Neural crest cell (in vitro differentiated cells): Measurements from ENCODE around the gene CALCOCO2. TPM values are rescaled to one million over a fixed set of nuclear protein-coding genes. Genes with fewer than 3 reads are reported as not detected.
A peak's percentile ranks its signal among the peaks of the same experiment; 100 is the strongest.
"Not testable (repeated sequence)": the region's sequence is repeated elsewhere in the genome, so short reads cannot be mapped to it uniquely, and the experiment has no call there.

Experiments
- DNase-seq: peaks from one replicate; pipeline ENCODE4 v3.0.0; 2021; ENCODE audit warnings: low read depth, mixed read lengths, low spot score
- H3K27ac Mint-ChIP-seq: one replicate; pipeline ENCODE4 v1.8.0; 2021; ENCODE audit warnings: mild to moderate bottlenecking, mixed read lengths; ENCODE audit not compliant: unreplicated experiment
- H3K27me3 Mint-ChIP-seq: 2 replicates; pipeline ENCODE4 v1.8.0; 2021; ENCODE audit warnings: low read depth, mild to moderate bottlenecking, mixed read lengths
- H3K36me3 Mint-ChIP-seq: 2 replicates; pipeline ENCODE4 v1.8.0; 2021; ENCODE audit warnings: low read depth, mild to moderate bottlenecking, mixed read lengths
- H3K4me1 Mint-ChIP-seq: 2 replicates; pipeline ENCODE4 v1.8.0; 2021; ENCODE audit warnings: mixed read lengths
- H3K4me3 Mint-ChIP-seq: one replicate; pipeline ENCODE4 v1.8.0; 2021; ENCODE audit warnings: mild to moderate bottlenecking, mixed read lengths
- H3K9me3 Mint-ChIP-seq: 2 replicates; pipeline ENCODE4 v1.8.0; 2021; ENCODE audit warnings: mixed read lengths
- total RNA-seq: library from RNA; stranded (reverse); gene quantifications from 2 replicates; pipeline ENCODE4 v1.2.1, GENCODE V29; 2021
- TF ChIP-seq, protein P1 (sequence below): fragments of 200-600 bp; sonication (generic); conservative IDR thresholded peaks from 2 replicates; pipeline ENCODE4 v1.5.0; 2021; ENCODE audit warnings: antibody characterized with exemption, mild to moderate bottlenecking

The CALCOCO2 gene
- total RNA-seq, 1 donor from 2014 or later: 35.7 TPM

DNA sequence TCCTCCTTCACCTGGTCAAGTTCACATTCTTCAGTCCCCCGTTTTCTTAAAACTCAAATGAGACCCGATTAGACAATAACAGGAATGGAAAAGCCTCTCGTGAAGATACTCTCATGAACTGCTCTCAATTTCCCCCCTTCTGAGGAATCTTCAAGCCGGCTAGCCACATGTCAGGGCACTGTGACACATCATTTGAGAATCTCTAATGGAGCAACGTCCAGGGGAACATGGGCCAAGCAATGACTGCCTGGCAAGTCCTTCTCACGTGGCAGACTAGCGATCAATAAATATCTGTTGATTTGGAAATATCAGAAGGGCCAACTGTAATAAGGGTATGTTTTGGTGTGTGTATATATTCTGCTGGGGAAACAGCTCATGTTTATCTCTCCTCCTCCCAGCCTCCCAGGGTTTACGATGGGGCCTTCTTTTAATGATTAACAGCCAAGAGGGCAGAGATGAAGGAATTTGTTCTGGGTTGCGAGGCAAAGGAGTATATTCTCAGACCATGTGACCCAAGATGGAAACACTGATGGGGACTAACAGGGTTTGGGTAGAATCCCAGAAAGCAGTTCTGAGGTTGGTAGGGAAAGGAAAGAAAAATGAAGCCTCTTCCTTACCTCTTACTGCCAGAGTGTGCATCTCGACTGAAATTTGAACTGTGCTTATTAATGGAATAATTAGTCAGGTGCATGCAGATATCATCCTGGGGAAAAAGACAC, 35.2 kb upstream of the CALCOCO2 start:
- peaks cover 29% of the 10 kb centered on the region for H3K27me3 Mint-ChIP-seq
- no peaks in the 10 kb centered on the region for H3K36me3 Mint-ChIP-seq
- no peaks in the 10 kb centered on the region for H3K9me3 Mint-ChIP-seq
- no peak for DNase-seq
- TF ChIP-seq, protein P1, sequence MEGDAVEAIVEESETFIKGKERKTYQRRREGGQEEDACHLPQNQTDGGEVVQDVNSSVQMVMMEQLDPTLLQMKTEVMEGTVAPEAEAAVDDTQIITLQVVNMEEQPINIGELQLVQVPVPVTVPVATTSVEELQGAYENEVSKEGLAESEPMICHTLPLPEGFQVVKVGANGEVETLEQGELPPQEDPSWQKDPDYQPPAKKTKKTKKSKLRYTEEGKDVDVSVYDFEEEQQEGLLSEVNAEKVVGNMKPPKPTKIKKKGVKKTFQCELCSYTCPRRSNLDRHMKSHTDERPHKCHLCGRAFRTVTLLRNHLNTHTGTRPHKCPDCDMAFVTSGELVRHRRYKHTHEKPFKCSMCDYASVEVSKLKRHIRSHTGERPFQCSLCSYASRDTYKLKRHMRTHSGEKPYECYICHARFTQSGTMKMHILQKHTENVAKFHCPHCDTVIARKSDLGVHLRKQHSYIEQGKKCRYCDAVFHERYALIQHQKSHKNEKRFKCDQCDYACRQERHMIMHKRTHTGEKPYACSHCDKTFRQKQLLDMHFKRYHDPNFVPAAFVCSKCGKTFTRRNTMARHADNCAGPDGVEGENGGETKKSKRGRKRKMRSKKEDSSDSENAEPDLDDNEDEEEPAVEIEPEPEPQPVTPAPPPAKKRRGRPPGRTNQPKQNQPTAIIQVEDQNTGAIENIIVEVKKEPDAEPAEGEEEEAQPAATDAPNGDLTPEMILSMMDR: no peak
- H3K4me3 Mint-ChIP-seq: no peak overlapping the region
- H3K27ac Mint-ChIP-seq: no peak overlapping the region
- peaks cover 25% of the 10 kb centered on the region for H3K4me1 Mint-ChIP-seq

DNA sequence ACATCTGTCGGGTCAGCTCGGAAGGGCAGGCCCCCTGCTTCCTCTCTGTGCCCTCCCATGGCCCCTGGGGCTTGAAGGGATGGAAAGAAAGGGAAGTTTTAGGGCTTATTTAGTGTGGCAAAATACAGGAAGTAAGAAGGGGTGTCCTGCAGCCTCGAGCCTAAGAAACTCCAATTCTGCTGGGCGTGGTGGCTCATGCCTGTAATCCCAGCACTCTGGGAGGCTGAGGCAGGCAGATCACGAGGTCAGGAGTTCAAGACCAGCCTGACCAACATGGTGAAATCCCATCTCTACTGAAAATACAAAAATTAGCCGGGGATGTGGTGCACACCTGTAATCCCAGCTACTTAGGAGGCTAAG, 34.7 kb upstream of the CALCOCO2 start:
- H3K36me3 Mint-ChIP-seq, DNase-seq, H3K4me3 Mint-ChIP-seq, H3K9me3 Mint-ChIP-seq, H3K27ac Mint-ChIP-seq: not testable (repeated sequence)
- Mint-ChIP-seq H3K4me1 (peaks cover 20% of the 10 kb centered on the region), H3K27me3 (peaks cover 31% of the 10 kb centered on the region)

DNA sequence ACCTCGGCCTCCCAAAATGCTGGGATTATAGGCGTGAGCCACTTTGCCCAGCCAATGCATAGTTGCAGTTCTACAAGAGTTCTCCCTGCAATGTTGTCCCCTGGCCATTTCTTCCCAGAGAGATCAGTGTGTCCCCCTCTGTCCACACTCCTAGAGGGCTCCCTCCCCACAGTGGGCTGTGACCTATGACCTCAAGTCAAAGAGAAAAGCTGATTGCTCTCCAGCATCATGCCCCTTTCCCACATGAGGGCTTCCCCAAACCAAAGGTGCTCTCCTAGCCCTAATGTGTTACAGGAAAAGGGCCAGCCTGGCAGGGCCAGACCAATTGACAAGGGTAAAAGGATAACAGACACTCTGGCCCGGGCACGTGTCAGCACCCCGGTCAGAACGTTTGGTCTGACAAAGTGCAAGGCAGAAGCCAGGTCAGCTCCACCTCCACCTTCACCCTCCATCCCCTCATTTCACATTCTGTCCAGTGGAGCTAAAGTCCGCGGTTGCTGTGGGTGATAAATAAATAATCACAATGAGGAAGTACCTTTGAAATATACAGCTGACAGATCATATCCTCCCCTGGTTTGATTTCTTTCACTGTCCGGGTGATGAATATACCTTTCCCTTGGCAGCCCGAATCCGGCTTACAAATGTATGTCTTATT, 31.6 kb upstream of the CALCOCO2 start:
- DNase-seq: no peak
- H3K27ac Mint-ChIP-seq: no peak overlapping the region
- H3K36me3 Mint-ChIP-seq: no peaks in the 10 kb centered on the region
- TF ChIP-seq, protein P1: no peak
- H3K4me3 Mint-ChIP-seq: no peak overlapping the region
- H3K27me3 Mint-ChIP-seq: peaks cover 39% of the 10 kb centered on the region
- no peaks in the 10 kb centered on the region for H3K9me3 Mint-ChIP-seq
- H3K4me1 Mint-ChIP-seq: peaks cover 8% of the 10 kb centered on the region

DNA sequence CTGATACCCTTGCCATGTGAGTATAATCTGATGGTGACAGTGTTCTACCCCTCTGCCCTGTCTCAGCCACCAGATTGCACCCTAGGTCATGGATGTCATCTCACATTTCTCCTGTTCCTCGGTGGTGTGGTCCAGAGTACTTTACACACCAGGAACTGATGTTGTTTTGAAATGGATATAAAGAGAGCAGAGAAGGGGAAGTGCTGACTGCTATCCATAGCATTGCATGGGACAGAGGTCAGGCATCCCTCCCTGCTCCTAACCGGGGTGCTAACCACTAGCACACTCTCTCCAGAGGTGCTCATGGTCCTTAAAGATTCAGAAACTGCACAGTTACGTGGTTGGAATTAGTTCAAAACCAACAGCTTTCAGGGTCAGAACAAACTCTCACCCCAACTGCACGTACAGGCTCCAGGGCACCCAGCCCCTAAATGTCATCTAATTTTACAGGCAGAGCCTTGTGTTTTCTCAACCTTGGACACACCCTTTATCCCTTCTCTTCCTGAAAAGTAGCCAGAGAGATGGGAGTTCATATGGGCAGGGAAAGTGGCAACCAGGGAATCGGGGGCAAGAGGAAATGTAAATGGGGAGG, 30.1 kb upstream of the CALCOCO2 start:
- TF ChIP-seq, protein P1: no peak
- H3K27me3 Mint-ChIP-seq: peaks cover 48% of the 10 kb centered on the region
- H3K27ac Mint-ChIP-seq: no peak overlapping the region
- no peaks in the 10 kb centered on the region for H3K36me3 Mint-ChIP-seq
- no peak for DNase-seq
- H3K4me1 Mint-ChIP-seq: peaks cover 2% of the 10 kb centered on the region
- no peaks in the 10 kb centered on the region for H3K9me3 Mint-ChIP-seq
- no peak overlapping the region for H3K4me3 Mint-ChIP-seq

DNA sequence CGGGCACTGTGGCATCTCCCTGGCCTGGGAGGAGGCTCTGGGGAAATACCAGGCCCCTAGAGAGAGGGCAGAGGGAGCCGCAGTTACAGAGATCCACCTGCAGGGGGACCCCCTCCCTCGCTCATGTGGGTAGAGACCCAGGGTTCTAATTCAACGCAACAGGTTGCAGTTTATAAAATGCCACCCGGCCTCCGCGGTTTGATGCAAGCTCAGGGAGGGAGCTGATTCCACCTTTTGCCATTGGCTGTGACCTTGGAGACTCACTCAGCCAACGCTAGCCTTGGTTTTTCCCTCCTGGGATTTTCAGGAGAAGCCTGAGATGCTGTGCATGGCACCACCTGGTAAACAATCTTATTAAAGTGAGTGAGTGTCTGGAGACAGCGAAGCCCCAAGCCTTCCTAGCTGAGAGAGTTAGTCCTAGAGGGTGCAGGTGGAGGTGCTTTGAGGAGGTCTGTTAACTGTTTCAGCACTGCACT, 25.9 kb upstream of the CALCOCO2 start:
- H3K4me3 Mint-ChIP-seq: no peak overlapping the region
- no peaks in the 10 kb centered on the region for H3K36me3 Mint-ChIP-seq
- H3K27me3 Mint-ChIP-seq: peaks cover 63% of the 10 kb centered on the region
- DNase-seq: peak; percentile 83
- no peaks in the 10 kb centered on the region for H3K9me3 Mint-ChIP-seq
- no peaks in the 10 kb centered on the region for H3K4me1 Mint-ChIP-seq
- H3K27ac Mint-ChIP-seq: no peak overlapping the region
- TF ChIP-seq, protein P1: peak; percentile 90

DNA sequence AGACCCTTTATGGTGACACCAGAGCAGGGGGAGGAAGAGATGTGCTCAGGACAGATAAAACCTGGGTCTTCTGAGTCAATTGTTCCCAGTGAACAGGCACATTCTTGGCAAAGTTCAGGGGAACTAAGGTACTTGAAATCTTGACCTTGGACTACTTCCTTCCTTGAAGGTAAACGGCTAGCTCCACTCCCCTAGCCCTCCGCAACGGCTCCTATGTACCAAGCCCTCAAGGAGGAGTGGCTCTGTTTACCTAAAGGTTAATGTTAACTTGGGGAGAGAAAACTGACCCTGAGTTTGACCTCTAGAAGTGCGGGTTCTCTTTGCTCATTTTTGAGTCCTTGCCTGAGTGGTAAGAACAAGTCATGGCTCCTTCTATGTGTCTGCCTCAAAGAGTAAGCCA, 21.7 kb upstream of the CALCOCO2 start:
- Mint-ChIP-seq H3K27me3 (peaks cover 73% of the 10 kb centered on the region), H3K27ac (no peak overlapping the region), H3K4me1 (no peaks in the 10 kb centered on the region), H3K4me3 (no peak overlapping the region), H3K9me3 (no peaks in the 10 kb centered on the region), H3K36me3 (no peaks in the 10 kb centered on the region)
- no peak for DNase-seq
- TF ChIP-seq, protein P1: no peak
